Adipose tissue (tissue), 3 donors: ENCODE results near the gene TEX13D. TPM values are rescaled to one million over a fixed set of nuclear protein-coding genes. Genes with fewer than 3 reads are reported as not detected.
"Not testable (repeated sequence)": the region's sequence is repeated elsewhere in the genome, so short reads cannot be mapped to it uniquely, and the experiment has no call there.

Experiments used
- H3K27ac ChIP-seq: one replicate; pipeline ENCODE4 v1.5.1; 2013; ENCODE audit warnings: low read depth, low read length
- WGBS, 3 donors: extraction: QIAGEN DNeasy Blood & Tissue Kit; methylation state at CpG; one replicate each; pipeline ENCODE4 v1.1.7; 2013; 5-methylcytosine and 5-hydroxymethylcytosine counted together
- polyA plus RNA-seq, 3 donors: library from polyadenylated mRNA; stranded (reverse); fragments of 200-250 nt; gene quantifications; one replicate each; pipeline ENCODE4 v1.2.3, GENCODE V29; 2013
- donor health status: healthy with polysubstance abuse.
- donor health status: Bipolar disorder and iron deficiency.
- donor health status: healthy.

The TEX13D gene
- polyA plus RNA-seq: not detected

DNA sequence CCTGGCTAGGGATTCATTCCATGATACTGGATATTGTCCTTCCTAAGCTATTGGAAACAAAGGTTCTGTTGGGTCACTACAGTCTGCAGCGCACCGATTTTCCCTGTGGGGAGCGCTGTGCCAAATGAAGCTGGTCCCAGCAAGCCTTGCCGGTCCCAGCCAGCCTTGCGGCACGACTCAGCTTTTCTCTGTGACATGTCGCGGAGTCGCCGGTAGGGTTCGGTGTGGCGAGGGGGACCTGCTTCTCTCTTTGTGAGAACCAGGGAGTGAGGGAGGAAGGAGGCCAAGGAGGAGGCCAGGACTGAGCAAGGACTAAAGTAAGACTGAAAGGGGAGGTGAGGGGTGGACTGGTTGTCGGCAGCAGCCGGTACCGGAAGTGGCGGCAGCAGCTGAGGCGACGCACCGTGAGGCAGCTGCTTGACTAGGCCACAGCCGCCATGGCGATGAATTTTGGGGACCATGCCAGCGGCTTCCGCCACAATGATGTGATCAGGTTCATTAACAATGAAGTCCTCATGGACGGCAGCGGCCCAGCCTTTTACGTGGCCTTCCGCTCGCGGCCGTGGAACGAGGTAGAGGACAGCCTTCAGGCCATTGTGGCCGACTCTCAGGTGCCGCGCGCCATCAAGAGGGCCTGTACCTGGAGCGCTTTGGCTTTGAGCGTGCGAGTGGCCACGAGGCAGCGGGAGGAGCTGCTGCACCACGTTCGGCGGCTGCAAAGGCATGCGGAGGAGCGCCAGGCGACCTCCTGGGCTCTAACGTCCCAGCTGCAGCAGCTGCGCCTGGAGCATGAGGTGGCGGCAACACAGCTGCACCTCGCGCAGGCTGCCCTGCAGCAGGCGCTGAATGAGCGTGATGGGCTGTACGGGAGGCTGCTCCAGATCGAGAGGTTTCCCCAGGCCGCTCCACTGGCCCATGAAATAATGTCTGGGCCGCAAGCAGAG is at the start of gene TEX13D:
TEX13D (plus strand) TSS at position 180 of the 944 bp plus-strand sequence; CDS start at position 438, 258 bp downstream.
- 89 to 96% (median 95%) methylated on average over 40 to 57 of the region's 57 CpGs for WGBS, 3 donors
- H3K27ac ChIP-seq: no peak within 1 kb of the TSS

DNA sequence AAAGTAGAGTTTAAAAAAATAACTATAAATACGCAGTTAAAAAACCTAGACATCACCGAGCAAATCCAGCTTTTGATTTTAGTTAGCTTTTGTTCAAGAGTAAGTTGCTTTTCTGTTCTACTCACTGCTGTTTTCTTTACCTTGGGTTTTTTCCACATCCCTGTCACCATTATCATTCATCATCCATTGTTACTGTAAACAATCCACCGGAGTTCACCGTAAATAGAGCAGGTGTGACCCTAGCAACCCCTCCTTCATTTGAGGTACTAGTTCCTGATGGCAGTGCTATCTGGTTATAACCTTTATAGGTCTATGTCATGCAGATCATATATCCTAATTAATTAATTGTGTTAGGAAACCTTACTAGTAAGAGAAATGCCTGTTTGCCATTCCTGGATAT is 43.0 kb upstream of the TEX13D start:
- no peak overlapping the region for H3K27ac ChIP-seq
- 16 to 62% (median 62%) methylated on average over 4 of the region's 4 CpGs for WGBS, 3 donors

GRCh38 chrX:124293810-124294209 is 38.6 kb upstream of the TEX13D start:
- no peak overlapping the region for H3K27ac ChIP-seq

DNA sequence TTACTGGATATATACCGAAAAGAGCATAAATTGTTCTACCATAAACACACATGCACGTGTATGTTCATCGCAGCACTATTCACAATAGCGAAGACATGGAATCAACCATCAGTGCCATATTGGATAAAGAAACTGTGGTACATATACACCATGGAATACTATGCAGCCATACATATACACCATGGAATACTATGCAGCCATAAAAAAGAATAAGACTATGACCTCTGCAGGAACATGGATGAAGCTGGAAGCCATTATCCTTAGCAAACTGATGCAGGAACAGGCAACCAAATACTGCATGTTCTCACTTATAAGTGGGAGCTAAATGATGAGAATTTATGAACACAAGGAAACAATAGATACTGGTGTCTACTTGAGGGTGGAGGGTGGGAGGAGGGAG is 33.1 kb upstream of the TEX13D start:
- H3K27ac ChIP-seq: not testable (repeated sequence)
- WGBS, 3 donors: 90 to 99% (median 96%) methylated on average over 4 of the region's 4 CpGs

DNA sequence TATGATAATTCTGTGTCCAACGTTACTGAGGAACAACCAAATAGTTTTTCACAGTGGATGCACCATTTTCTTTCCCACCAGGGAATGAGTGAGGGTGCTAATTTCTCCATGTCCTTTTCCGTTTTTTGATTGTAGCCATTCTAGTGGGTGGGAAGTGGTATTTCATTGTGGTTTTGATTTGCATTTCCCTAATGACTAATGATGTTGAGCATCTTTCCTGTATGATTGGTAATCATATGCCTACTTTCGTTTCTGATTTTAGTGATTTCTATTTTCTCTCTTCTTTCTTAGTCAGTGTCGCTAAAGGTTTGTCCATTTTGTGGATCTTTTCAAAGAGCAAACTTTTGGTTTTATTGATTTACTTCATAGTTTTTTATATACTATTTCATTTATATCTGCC is 32.1 kb upstream of the TEX13D start:
- 50 to 72% (median 59%) methylated on average over 4 of the region's 4 CpGs for WGBS, 3 donors
- no peak overlapping the region for H3K27ac ChIP-seq

- H3K27ac ChIP-seq: no peak overlapping the region
- WGBS, 3 donors: 62 to 80% (median 66%) methylated on average over 2 of the region's 2 CpGs
Measured at GRCh38 chrX:124307253-124307907, 25.1 kb upstream of the TEX13D start.

DNA sequence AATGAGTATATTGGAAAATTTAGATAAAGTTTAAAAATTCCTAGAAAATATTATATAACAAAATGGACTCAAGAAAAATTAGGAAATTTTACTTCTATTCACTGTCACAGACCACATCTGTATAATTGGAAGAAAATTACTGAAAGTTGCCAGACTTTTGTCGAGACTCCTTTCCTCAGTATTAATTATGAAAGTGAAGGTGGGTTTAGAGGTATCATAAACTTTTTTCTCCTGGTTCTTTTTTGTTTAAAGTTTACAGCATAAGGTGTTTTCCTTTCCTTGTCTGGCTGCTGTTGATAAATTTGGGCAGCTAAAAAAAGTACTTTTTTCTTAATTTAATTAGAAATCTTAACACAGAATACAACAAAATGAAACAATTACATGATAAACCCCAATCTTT is 6.7 kb upstream of the TEX13D start:
- 71 to 86% (median 76%) methylated on average over 1 of the region's 1 CpG for WGBS, 3 donors
- no peak overlapping the region for H3K27ac ChIP-seq

DNA sequence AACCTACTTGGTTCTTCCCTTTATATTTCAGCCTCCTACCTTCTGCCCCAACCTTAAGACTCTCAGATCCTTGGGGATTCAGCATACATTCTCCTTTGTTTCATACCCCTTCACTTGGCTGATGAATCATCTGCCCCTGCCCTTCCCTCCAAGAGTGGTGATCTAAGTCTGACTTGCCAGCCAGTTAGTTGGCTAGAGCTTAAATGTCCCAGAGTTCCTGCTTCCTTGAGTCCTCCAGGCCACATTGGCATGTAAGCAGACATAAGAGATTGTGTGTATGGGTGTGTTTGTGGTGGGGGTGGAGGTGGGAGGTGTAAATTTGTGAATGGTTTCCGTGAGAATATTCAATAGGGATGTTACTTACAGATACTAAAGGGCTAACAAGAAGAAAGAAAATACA is 3.7 kb upstream of the TEX13D start:
- WGBS, 3 donors: 55 to 94% (median 64%) methylated on average over 1 of the region's 1 CpG
- H3K27ac ChIP-seq: no peak overlapping the region

DNA sequence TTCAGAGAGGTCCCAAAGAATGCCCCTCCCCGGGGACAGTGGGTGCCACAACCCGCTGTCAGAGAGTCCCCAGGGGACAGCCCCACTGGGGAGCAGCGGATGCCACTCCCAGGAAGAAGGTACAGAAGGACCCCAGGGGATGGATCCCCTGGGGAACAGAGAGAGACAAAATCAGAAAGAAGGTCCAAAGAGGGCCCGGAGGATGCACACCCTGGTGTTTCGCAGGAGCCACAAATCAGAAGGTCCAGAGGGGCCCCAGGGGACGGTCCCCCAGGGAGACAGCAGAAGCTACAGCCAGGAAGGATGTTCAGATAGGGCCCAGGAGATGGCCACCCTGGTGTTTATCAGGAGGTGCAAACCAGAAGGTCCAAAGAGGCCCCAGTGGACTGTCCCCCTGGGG is 1.4 kb downstream of the TEX13D start:
- H3K27ac ChIP-seq: no peak overlapping the region
- WGBS, 3 donors: 75 to 100% (median 91%) methylated on average over 4 to 6 of the region's 6 CpGs

- H3K27ac ChIP-seq: not testable (repeated sequence)
- WGBS, 3 donors: 60 to 100% (median 85%) methylated on average over 2 of the region's 2 CpGs
Measured at GRCh38 chrX:124334555-124334954, 2.1 kb downstream of the TEX13D start.

DNA sequence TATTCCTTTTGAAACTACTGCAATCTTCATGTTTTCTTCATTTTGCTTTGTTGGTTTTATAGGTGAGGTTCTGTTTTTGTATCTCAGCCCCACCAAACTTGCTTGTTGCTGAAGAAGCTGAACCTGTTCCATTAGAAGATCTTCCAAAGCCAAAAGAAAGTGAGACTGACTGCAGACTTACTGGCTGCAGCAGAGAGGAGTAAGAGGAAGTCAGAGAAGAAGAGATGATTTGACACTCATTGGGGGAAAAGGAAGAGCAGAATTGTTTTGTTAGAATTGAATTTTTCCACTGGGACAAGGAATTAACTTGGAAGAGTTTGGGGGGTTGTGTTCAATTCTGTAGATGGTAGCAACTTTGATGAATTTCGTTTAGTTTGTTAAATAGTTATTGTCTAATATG is 3.1 kb downstream of the TEX13D start:
- H3K27ac ChIP-seq: no peak overlapping the region
- 51 to 75% (median 55%) methylated on average over 1 of the region's 1 CpG for WGBS, 3 donors

DNA sequence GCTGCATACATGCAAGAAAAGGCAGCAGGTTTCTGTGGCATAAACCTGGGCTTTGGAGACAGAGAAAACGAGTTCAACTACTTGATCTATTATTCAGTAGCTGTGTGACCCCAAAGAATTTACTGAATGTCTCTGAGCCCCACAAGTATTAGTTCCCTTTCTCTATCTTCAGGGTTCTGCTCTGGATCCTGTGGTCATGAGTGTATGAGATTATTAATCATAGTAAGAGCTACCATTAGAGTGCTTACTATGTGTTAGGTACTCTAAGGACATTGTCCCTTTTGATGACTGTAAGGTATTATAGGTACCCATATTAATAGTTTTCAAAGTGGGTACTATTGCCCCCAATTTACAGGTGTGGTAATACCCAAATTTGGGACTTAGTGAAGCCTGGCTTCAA is 5.5 kb downstream of the TEX13D start:
- WGBS, 3 donors: 30 to 50% (median 35%) methylated on average over 1 of the region's 1 CpG
- no peak overlapping the region for H3K27ac ChIP-seq

DNA sequence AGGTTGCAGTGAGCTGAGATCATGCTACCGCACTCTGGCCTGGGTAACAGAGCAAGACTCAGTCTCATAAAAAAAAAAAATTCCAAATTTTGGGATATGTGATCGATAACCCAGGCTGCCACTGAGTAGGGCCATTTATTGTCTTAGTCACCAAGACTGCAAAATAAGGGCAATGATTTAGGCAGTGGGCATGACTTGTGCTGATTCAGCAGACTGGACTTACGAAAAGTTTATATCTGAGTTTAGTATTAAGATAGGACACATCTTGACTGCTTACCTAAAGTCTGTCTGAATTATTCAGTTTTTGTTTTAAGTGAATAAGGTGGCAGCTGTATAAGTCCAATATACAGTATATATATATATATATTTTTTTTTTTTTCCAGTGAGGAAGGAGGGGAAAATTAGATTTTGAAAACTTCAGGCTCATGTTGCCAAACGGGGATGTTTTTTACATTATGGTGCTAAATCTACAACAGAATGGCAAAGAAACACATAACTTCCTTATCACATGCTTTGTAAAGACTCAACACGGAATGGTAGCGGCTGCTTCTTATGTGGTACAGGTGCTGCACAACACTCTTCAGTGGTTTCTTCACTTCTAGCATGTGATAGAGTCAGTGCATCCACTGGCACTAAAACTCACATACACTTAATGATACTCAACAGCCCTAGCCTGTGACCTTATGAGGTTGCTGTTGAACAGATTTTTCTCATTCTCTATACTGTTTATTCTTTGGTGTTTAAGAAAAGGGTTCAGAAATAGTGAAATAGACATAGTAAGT is 6.5 kb downstream of the TEX13D start:
- H3K27ac ChIP-seq: no peak overlapping the region
- 78 to 90% (median 85%) methylated on average over 6 of the region's 6 CpGs for WGBS, 3 donors

DNA sequence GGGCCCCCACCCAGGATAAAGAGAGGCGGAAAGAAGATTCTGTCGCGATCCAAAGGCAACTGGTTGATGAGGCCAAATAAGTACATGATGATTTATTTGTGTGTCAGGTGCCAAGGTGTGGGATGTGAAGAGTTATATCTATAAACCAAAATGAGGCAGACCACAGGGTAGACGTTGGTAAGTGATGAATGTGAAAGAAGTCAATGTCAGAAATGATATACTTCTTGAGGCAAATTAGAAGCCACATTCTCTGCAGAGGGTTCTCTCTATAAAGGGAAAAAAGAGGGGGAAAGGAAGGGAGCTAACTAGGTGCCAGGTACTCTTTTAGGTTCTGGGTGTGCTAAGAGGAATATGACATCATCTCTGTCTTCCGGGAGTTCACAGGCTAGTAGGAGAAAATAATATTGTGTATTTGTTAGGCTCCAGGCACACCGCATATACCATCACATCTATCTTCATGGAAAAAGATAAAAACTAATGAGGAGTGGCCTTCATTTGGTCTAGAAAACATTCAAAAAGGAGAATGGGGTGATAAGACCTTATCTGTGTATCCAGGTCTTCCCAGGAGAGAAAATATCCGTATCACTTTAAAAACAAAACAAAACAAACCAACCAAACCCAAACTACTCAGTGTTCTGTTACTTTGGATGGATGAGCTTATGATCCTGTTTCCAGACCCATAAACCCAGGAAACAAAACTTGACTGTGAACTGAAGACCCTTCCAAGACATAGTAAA is 9.1 kb downstream of the TEX13D start:
- H3K27ac ChIP-seq: no peak overlapping the region
- WGBS, 3 donors: 65 to 74% (median 70%) methylated on average over 7 of the region's 7 CpGs

GRCh38 chrX:124342174-124342867 is 9.9 kb downstream of the TEX13D start:
- 68 to 83% (median 77%) methylated on average over 7 of the region's 7 CpGs for WGBS, 3 donors
- no peak overlapping the region for H3K27ac ChIP-seq

DNA sequence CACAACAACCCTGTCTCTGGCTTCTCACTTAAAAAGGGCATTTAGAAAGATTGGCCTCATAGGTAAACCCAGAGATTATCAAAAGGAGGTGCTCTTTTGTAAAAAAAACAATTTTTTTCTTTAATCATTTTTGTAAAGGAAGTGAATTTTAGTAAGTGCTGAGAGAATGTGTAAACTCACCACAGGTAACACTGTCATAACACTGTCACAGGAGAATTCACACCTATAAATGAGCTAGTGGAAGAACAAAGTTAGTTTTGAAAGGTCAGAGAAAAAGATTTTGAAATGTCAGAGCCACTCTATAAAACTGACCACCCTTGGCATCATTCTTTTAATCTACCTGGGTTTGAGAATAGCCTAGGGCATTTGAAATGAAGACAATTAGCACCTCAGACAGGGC is 10.6 kb downstream of the TEX13D start:
- no peak overlapping the region for H3K27ac ChIP-seq

DNA sequence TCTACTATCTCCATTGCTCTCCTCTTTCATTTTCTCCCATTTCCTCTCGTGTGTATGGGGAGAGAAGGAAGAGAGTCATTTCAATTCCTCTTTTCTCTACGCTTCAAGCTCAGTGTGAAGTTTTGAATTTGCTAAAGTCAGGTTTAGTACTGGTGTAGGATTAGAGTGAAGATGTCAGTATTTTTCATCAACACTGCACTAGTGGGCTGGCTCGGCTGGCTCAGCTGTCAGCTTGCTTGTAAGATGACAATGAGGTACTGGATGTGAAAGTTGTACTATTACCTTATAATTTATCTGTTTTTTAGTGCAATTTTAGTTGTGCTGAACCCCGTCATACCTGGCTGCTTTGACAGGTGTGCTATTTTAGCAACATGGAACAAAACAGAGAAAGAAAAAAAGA is 11.8 kb downstream of the TEX13D start:
- no peak overlapping the region for H3K27ac ChIP-seq

More for the DNA sequence above, 11.8 kb downstream of the TEX13D start:
- WGBS, 3 donors: 64 to 77% (median 64%) methylated on average over 4 of the region's 4 CpGs
